GM19468 (cell line): ENCODE data around the gene FOLR1.

Source experiments
- ATAC-seq: cut with Tn5 transposase; IDR thresholded peaks from one replicate; pipeline ENCODE4 v1.9.1; 2021; ENCODE audit warnings: mild to moderate bottlenecking, moderate library complexity, moderate number of reproducible peaks; ENCODE audit not compliant: unreplicated experiment; ENCODE audit errors: extremely low read depth

Gene FOLR1

DNA sequence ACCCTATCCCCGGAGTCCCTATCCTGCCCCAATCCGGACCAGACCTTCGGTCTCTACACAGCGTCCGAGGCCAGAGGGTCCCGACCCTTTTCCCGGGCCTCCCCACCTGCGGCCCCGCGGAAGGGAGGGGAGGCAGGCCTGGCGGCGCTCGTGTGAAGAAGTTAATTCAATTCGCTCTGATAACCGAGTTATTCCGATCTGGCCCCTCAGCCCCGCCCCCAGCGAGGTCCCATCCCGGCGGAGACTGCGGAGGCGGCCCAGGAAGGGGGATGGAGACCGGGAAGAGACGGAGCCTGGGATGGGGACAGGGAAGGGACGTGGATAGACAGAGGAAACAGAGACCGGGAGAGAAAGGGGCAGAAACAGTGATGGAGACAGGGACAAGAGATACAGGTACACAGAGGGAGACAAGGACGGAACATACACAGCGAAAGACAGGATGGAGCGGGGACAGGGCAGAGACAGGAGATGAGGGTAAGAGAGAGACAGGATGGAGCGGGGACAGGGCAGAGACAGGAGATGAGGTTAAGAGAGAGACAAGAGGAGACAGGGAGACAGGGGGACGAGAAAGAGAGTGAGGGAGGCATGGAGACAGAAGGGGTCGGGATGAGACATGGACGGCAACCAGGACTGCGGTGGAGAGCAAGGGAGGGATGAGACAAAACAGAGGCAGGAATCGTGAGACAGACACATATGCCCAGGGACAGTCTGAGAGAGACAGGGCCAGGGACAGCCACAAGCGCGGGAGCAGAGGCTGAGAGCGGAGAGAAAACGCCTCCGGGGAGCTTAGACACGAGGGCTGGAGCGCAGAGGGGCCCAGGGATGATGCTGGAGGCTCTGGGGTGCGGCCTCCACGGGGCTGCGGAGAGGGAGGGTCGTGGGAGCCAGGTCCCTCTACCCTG, 52.7 kb downstream of the FOLR1 start:
- no peak for ATAC-seq

DNA sequence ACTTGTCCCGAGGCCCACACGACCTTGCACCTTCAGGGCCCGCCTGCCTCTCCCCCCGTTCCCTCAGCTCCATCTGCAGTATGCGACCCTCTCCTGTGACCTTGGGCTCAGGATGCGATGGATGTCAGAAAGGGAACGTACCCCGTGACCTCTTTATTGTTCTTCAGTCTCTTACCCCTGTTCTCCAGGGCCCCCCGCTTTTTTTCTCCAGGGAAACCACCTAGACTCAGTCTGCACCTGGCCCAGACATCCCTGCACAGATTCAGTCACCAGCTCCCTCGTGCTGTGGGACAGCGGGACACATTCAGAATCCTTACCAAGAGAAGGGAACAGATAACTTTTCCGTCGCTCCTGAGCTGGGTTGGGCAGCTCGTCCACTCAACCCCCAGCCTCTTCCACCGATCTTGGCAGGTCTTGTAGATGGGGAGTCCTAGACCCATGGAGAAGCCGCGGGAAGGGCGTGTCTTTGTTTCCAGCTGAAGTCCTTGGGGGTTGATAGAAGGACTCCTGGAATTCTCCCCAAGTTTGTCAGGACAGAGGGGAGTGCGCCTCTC, 53.4 kb downstream of the FOLR1 start:
- ATAC-seq, result no peak
